HG02678 (cell line): ENCODE results near the gene RPS21.

Experiments
- ATAC-seq: cut with Tn5 transposase; IDR thresholded peaks from one replicate; pipeline ENCODE4 v1.9.1; 2021; ENCODE audit warnings: mild to moderate bottlenecking, moderate library complexity; ENCODE audit not compliant: unreplicated experiment

RPS21 gene

DNA sequence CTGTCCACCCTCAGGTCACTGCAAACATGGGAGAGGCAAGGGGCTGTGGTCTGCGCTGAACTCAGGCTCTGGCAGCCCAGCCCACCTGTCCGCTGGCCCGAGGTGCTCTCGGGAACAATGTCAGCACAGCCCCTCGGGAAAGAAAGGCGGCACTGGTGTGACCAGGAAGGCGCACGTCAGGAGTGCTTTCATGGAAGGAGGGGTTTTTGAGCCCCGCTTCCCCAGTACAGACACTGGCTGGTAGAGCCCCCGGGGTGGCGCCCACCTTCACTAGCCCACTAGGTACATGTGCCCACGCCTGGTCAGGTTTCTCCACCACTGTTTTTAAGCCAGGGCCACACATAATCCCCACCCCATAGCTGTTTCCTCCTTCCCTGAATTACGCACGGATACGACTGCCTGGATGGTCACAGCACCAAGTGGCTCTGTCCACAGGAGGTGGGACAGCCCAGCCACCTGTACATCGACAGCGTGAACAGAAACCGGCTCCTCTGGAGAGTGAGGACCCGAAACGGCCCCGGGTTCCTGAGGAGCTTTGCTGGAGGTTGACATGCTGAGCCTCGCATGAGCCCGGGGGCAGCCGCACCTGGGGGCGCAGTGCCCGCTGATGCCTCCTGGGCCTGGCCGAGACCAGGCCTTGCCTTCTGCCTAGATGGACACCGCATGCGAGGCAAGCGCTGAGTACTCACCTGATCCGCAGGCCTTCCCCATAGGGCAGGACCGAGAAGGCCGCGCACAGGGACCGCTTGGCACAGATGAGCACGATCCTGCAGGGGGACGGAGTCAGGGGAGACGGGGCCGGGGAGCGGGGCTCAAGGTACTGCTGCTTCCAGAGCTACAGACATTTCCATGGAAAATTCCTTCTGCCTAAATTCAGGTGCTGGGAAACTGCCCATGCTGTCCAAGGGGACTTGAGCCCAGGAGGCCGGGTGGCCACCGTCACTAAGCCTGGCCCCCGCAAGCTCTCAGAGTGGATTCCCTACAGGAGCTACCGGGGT, 7.6 kb downstream of the RPS21 start:
- no peak for ATAC-seq

DNA sequence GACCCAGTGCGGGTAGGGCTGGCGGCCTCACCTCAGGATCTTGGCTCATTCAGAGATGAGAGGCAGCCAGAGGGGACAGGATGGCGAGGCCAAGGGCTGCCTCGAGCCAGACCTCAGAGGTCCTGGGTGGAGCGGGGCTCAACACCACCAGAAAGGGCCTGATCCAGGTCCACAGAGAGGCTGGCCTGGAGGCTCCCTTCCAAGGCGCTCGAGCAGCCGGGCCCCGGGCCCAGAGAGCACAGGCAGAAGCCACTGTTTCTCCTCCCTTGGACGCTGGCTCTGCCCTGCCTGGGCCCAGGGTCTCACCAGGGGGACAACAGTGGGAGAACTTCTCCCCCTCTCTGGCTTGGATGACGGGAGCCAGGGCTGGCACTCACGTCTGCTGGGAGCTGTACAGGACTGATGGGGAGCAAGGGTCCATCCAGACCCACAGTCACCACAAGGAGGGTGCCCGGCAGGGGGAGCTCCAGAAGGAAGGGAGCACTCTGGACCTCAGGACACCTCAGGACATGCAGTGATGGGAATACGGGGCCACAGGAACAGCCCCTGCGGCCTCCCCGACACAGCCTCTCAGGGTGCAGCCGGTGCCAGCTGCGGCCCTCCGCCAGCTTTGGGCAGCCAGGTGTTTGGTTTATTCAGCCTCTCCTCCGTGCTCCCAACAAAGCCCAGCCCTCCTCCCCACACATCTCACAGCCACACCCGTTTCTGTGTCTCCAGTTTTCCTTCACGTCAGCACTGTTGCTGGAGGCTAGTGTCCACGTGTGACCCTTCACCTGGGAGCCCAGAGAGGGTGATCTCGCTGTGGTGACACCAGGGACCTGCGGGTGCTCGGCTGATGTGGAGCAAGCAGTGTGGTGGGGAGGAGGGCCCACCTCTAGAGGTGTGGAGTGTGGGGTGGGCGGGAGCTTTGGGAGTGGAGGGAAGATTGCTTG, 8.7 kb downstream of the RPS21 start:
- no peak for ATAC-seq

GRCh38 chr20:62396367-62397239, 9.7 kb downstream of the RPS21 start:
- ATAC-seq, result no peak

- ATAC-seq, result no peak
Measured at GRCh38 chr20:62398120-62398821, 11.4 kb downstream of the RPS21 start.

- ATAC-seq, result no peak
Measured at GRCh38 chr20:62400021-62400420, 13.1 kb downstream of the RPS21 start.

DNA sequence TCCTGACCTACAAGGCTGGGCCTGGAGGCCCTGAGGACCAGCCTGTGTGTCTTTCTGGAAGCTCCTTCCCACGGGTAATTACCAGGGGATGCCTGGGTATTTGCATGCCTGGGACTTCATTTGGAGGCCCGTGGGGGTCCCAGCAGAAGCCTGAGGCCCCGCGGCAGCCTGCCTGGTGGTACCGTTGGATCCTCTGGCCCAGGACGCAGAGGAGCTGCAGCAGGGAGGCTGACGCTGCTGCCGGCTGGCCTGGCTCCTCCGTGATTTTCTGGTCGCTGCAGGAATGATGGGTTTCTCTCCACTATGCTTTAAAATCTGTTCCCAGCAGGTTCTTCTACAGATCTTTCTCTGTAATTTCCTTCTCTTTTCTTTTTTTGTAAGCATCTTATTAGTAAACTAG, 13.6 kb downstream of the RPS21 start:
- ATAC-seq, result no peak

DNA sequence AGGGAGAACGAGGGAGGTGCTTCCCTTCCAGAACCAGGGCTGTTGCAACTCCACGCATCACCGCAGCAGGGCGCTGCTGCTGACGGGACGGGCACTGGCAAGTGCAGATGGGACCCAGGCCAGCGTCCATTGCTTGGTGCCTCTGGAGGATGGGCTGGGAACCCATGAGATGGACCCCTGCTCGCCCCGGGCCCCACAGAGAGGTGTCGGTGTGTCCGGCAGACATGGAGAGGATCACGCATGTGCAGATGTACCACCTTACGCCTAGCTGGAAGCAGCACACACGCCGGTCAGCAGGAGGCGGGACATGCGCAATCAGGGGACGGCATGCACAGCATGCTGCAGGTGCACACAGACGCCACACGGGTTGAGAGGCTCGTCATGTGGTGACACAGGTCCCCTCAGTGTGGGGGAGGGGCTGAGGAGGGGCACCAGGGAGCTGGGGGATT, 14.5 kb downstream of the RPS21 start:
- ATAC-seq, result no peak

DNA sequence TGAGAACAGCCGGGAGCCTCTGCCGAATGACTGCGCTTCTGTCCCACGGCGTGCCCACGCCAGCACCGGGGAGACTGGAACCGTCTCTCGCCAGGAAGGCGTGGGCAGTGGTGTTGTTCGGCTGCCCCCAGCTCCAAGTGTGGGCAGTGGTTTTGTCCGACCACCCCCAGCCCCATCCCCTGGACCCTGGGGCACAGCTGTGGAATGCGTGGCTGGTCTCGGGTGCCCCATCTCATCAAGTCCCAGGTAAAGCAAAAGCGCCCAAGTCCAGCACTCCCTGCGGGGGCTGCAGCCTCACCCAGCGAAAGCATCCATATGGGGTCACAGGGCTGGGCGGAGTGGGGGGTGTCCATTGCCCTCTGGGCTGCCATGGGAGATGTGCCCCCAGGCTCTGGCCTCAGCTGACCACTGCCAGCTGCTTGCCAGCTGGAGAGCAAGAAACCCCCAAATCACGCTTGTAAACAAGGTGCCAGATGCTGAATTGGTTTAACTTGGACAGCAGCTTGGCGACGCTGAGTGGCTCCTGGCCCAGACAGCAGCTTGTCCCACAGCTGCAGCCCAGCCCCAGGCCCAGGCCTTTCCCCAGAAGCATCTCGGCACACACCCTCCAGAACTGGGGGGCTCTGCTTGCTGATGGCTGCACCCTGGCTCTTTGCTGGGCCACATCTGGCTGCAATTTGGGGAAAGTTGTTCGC, 15.7 kb downstream of the RPS21 start:
- no peak for ATAC-seq

DNA sequence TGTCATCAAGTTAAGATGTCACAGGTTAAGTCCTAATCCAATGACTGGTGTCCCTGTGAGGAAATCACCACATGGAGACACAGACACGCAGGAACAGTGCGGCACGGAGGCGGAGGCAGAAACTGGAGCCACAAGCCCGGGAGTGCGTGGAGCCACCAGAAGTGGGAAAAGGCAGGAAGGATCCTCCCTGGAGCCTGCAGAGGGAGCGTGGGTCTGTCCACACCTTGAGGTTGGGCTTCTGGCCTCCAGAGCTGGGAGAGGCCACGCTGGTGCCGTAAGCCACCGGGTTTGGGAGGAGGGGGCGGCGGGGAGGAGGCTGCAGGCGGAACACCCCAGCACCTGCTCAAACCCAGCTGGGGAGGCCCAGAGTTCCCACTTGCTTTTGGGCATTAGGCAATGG, 16.4 kb downstream of the RPS21 start:
- ATAC-seq, result no peak

DNA sequence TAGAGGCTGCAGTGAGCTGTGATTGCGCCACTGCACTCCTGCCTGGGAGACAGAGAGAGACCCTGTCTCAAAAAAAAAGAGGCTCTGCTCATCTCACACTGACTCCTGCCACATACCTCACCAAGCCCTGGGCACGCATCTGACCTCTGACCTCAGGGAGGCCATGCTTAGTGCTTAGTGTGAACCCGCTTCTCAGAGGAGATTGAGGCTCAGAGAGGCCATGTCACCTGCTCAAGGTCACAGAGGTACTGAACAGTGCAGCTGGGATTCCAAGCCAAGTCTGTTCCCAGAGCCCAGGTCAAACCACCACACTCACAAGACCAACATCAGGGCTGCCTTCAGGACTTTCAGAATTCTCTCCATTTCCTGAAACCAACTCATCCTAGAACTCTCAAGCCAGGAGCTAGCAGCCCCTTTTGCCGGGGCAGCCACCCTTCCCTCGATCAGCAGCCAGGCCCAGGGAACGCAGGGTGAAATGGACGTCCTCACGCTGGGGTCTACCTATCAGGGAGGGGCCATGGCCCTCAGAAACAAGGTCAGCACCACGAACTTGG, 17.3 kb downstream of the RPS21 start:
- ATAC-seq, result no peak

DNA sequence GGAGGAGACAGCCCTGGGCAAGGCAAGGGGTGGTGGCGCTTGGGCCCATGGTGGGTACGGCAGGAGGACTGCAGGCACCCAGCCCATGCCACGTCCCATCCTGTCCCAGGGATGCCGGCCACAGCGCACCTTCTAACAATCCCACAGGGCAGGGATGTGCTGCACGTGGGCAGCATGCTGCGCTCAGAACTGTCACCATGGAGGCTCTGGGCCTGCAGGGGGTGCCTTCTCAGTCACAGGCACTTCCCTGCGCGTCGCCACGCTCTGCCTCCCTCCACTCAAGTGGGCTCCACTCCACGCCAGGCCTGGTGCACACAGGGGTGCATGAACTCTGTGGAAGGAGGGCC, 17.8 kb downstream of the RPS21 start:
- no peak for ATAC-seq

DNA sequence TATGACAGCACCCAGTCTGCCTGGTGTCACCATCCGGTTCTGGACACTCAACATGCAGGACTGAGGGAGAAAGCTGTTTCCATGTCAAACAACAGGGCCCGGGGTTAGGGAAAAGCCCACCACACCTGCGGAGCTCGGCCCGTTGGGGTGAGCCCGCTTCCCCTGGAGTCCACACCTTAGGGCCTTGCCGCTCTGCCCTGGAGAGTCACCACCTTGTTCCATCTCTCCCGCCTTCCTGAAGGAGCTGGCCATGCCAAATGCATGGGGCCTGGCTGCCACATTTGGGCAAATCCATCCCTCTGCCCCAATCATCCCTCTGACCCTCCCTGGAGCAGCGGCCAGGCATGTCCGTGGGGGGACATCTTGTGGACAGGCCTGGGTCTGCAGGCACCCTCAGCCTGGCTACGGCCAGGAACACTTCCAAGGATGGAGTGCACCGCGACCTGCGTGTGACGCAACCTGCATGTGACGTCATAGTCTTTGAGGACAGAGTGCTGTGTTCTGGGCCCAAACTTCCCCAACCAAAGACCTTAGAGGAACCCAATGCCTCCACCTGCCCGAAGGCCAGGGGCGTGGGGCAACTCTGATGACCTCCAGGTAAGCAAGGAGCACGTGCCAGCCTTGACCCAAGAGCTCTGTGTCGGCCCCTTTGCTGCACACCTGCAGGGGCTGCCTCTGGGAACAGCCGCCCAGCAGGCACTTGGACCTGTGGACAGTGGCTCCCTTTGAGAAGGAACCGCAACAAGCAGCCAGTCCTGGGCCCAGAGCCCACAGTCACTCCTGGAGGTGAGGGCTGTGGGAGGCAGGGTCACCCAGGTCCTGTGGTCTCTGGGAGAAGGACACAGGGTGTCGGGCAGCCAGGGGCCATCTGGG, 18.4 kb downstream of the RPS21 start:
- no peak for ATAC-seq

- ATAC-seq, result no peak
Measured at GRCh38 chr20:62405981-62406513, 19.1 kb downstream of the RPS21 start.

DNA sequence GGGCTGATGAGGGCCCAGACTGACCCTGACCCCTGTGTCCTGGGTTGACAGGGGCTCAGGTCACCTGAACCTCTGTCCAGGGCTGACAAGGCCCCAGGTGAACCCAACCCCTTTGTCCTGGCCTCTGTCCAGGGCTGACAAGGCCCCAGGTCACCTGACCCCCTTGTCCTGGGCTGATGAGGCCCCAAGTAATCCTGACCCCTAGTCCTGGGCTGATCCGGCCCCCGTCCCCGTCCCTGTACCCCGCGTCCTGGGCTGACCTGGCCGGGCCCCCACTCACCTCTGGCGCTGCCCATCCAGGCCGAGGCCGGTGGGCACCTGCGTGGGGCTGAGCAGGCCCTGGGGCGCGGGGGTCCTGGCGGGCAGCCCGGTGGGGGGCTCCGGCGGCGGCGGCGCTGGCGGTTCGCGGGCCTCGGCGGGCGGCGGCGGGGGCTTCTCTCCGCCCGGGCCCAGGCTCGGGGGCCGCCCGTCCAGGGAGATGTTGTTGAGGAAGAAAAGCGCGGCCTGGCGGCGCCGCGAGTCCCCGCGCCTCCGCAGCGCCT, 19.8 kb downstream of the RPS21 start:
- ATAC-seq, result peak; percentile 12

- ATAC-seq, result peak; percentile 89
Measured at GRCh38 chr20:62407221-62407992, 20.5 kb downstream of the RPS21 start, which contains the start of gene CABLES2. TSS of gene CABLES2 (minus strand) at chr20:62407285. CDS start at chr20:62407276, 9 bp downstream.

GRCh38 chr20:62408055-62408454, 21.2 kb downstream of the RPS21 start:
- no peak for ATAC-seq

DNA sequence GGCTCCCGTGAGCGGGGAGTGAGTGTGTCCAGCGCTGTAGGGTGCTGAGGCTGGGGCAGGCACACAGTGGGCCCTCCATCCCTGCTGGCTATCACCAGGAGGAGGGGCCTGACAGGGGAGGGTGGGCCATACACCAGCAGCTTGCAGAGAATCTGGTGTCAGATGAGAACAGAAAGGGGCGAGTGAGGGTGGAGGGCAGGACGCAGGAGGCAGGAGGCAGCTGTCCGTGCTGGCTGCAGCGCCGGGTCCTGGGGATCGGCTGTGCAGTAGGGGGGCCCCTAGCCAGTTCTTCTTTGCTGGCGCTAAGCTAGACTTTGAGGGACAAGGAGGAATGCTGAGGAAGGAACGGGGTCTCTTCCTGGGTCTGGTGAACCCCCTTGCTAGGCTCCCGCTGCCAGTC, 21.7 kb downstream of the RPS21 start:
- ATAC-seq, result no peak
